Body of pancreas (tissue), 4 donors: ENCODE results near the gene TMEM185A.

Experiments
- CTCF ChIP-seq, 7 experiments: fragments of 450-650 bp in 4 of 7; fragments of 200-600 bp in 3 of 7; sonication (generic) in 3 of 7; IDR thresholded peaks; one replicate each; pipeline ENCODE4 v1.5.1; 2016 to 2019; ENCODE audit warnings: antibody characterized with exemption in 7 of 7
- POLR2A ChIP-seq, 3 donors: fragments of 450-650 bp; IDR thresholded peaks; one replicate each; pipeline ENCODE4 v1.6.1; 2016; ENCODE audit warnings: antibody characterized with exemption in 3 of 3, mild to moderate bottlenecking in 2 of 3

GRCh38 chrX:149639568-149639967 lies 8.0 kb upstream of the TMEM185A start:
- TF ChIP-seq POLR2A (IDR thresholded peaks at IDR 0.05) (no peak), CTCF (IDR thresholded peaks at IDR 0.05) (no peak)
